ENCODE measurements around the gene EML1.

The EML1 gene, protein sequence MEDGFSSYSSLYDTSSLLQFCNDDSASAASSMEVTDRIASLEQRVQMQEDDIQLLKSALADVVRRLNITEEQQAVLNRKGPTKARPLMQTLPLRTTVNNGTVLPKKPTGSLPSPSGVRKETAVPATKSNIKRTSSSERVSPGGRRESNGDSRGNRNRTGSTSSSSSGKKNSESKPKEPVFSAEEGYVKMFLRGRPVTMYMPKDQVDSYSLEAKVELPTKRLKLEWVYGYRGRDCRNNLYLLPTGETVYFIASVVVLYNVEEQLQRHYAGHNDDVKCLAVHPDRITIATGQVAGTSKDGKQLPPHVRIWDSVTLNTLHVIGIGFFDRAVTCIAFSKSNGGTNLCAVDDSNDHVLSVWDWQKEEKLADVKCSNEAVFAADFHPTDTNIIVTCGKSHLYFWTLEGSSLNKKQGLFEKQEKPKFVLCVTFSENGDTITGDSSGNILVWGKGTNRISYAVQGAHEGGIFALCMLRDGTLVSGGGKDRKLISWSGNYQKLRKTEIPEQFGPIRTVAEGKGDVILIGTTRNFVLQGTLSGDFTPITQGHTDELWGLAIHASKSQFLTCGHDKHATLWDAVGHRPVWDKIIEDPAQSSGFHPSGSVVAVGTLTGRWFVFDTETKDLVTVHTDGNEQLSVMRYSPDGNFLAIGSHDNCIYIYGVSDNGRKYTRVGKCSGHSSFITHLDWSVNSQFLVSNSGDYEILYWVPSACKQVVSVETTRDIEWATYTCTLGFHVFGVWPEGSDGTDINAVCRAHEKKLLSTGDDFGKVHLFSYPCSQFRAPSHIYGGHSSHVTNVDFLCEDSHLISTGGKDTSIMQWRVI

DNA sequence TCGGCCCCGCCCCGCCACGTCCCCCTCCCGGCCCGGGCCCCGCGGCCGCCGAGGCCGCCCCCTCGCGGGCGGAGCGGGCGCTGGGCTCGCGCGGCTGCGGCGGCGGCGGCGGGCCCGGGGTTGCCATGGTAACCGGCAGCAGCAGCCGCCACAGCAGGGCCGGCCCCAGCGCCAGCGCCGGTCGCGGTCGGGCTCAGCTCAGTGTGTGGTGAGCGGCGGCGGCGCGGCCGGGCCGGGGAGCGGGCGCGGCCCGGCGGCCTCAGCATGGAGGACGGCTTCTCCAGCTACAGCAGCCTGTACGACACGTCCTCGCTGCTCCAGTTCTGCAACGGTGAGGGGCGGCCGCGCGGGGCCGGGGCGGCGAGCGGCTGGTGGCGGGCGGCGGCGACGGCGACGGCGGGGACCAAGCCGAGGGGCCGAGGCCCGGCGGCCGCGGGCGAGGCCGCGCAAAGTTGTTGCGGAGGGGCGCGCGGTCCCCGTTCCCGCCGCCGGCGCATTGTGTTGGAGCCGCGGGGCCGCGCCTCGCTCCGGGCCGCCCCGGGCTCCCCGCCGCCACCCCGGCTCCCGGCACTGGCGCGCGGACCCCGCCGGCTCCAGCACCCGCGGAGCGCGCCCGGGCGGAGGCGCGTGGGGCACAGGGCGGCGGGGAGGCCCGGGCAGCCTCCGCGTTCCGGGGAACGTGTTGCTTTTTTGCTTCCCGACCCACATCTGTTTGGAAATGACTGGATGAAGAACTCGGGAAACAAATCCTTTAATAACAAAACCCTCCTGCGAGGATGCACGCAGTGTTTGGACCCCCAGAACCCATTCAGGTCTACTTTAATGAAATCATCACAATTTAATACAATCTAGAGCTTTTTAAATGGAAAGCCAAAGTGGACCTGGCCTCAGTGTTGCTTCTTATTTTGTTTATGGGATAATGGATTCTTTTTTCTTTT, at the start of gene EML1:
EML1 (plus strand) TSS at position 201 of the 938 bp plus-strand sequence; CDS start at position 265, 64 bp downstream.
- DNase-seq (ENCODE audit: low read depth, low spot score) = peak; percentile 67

DNA sequence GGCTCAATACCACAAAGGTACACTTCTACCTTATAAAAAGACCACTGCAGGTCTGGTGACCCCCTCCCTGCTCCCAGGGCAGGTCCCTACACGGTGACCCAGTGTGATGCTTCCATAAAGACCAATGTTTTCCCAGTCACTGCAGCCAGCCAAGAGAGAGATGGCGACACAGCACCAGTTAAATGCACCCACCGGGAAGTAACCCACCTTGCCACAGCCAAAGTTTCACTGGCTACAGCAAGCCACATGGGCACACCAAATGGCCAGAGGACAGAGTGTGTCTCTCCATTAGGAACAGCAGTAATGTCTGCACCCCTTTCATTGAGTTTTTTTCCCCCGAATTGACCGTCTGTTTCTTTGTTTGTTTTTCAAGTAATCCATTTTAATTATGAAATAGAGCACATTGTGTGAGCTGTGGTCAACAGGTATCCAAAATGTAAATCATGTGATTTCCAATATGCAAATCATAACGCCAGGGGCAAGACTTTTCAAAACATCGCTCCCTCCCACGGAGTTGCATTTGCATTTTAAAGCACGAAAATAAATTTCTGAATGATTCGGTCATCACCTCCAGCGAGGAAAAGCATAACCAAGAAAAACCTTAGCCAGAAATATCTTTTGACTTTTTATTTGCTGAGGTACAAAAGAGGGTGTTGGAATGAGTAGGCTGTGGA, 48.9 kb upstream of the EML1 start:
- DNase-seq (ENCODE audit: low read depth, low spot score) = peak; percentile 61

DNA sequence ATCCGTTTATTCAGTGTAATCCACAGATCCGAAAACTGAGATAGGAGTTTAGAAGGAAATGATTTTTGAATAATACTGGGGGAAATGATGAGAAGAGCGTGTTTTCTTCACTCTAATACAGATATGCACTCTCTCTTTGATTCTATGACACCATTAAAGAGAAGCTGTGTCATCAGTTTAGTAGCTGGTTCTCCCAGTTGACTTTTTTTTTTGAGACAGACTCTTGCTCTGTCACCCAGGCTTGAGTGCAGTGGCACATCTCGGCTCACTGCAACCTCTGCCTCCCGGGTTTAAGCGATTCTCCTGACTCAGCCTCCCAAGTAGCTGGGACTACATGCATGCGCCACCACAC, 48.4 kb upstream of the EML1 start:
- DNase-seq (ENCODE audit: low read depth, low spot score) = no peak

DNA sequence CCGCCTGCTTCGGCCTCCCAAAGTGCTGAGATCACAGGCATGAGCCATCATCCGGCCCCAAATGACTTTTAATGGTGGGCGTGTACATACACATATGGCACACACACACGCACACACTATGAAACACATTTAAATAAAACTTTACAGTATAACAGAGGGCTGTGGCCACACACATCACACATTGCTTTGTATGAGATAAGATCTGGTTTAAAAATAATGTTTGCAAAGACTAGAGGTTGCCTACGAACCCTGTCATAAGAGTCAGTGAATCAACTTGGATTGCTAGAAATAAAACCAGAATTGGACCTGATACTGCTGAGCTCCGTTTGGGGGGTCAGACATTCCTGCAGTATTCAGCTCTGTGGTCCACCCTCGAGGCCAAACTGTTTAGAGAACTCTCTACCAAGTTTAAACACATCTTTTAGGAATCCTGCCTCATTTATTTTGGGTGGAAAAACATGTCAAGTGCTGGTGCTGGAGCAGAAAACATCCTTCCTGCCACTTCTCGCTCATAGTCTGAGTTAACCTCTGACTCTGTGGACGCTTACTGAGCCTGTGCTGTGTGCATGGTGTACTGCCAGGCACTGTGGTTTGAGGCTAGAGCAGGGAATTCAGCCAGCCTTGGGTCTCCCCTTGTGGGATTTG, 47.8 kb upstream of the EML1 start:
- DNase-seq (ENCODE audit: low read depth, low spot score) = no peak

DNA sequence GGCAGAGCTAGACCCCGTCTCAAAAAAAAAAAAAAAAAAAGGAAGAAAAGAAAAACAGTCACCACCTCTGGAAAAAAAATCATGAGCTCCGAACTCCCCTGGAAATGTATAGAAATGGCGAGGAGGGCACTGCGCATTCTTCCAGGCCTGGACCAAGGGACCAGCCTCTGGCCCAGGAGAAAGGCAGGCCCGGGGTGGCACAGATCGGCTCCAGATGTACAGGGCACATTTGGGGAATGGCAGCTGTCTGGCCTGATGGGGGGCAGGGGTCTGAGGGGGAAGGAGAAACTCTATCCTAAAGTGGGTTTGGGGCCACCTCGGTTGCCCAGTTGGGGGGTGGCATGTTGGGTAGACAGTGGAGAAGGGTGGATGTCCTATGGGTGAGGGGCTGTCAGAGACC, 46.0 kb upstream of the EML1 start:
- no peak for DNase-seq (ENCODE audit: low read depth, low spot score)

DNA sequence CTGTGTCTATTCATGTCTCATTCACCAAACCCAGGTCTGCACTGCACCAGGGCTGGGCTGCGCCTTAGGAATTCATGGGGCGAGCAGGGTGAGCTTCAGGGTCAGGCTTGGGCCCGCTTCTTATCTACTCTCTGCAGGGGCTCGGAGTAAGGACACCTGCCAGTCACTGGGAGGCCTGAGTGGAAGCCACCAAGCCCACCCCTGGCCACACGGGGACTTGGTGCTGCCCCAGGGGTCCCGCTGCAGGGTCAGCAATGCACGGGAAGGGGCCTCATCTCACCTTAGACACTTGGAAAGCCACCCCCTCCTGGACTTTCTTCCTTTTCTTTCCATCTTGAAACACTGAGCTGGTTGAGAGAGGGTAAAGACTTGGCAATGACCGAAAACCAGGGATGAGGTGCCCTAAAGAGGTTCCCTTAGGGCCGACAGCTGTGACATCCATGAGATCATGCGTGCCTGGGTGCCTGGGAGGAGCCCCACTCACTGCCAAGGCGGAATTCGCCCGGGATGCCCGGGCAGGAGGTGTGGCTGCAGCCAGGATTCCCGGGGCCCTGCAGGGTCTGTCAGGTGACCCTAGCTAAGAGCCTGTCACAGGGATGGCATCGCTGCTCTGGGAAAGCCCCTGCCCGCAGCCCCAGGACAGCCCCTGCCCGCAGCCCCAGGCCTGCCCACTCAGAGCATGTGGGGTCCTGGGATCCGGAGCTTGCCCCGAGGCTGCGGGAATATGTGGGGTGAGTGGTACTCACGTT, 45.5 kb upstream of the EML1 start:
- no peak for DNase-seq (ENCODE audit: low read depth, low spot score)

DNA sequence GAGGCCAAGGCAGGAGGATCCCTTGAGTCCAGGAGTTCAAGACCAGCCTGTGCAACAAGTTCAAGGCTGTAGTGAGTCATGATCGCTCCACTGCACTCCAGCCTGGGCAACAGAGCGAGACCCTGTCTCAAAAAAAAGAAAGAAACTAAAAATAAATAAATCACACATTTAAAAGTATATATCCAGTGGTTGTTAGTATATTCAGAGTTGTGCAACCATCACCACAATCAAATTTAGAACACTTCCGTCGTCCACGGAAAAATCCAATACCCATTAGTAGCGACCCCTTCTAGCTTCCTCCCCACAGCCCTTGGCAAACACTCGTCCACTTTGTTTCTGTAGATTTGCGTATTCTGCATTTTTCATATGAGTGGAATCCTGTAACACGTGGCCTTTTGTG, 44.7 kb upstream of the EML1 start:
- no peak for DNase-seq (ENCODE audit: low read depth, low spot score)

DNA sequence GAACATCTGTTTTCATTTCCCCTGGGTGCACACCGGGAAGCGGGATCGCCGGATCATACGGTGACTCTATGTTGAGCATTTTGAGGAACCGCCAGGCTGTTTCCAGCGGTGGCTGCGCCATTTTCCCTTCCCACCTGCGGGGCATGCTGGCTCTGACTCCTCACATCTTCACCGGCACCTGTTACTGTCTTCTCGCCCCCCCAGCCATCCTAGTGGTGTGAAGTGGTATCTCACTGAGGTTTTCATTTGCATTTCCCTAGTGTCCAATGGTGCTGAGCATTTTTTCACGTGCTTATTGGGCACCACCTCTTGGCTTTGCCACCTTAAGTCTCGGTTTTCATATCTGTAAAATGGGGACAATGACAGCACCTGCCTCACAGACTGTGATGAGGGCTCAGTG, 44.1 kb upstream of the EML1 start:
- no peak for DNase-seq (ENCODE audit: low read depth, low spot score)

DNA sequence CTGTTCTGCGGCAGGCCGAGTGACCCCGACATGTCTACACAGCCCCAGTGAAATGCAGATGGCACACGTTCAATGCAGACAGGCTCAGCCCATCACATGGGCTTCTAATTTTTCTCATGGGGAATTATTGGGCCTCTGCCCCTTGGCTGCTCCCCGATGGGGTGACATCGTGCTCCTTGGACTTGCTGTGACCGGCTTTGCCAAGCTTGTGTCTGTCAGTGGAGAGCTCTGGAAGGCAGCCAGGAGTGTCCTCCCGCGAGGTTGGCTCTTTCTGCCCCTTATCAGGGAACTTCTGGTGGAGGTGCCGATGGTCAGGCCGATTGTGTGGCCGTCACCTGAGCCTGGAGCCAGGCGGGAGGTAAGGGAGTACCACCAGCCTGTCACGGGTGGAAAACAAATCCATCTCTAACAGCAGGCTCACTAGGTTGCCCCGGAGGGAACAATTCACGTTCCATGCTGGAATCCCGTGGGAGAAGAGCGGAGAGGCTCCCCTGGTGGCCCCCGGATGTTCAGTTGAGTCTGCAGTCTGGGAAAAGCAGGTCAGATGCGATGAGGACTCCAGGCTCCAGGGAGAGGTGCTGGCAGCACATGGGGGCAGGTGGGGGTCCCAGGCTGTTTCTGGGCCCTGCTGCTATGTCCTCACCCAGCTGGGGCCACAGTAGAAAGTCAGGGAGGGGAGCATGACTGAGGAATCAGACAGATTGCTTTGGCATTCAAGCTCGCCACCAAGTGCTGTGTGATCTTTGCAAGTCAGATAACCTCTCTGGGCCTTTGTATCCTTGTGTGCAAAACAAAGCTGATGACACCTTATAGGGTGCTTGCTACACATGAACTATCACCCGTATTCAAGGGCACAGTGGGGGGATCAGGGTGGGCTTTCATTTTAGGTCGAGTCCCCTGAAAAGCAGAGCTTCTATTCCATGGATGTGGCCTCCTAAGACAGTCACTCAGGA, 43.2 kb upstream of the EML1 start:
- no peak for DNase-seq (ENCODE audit: low read depth, low spot score)

DNA sequence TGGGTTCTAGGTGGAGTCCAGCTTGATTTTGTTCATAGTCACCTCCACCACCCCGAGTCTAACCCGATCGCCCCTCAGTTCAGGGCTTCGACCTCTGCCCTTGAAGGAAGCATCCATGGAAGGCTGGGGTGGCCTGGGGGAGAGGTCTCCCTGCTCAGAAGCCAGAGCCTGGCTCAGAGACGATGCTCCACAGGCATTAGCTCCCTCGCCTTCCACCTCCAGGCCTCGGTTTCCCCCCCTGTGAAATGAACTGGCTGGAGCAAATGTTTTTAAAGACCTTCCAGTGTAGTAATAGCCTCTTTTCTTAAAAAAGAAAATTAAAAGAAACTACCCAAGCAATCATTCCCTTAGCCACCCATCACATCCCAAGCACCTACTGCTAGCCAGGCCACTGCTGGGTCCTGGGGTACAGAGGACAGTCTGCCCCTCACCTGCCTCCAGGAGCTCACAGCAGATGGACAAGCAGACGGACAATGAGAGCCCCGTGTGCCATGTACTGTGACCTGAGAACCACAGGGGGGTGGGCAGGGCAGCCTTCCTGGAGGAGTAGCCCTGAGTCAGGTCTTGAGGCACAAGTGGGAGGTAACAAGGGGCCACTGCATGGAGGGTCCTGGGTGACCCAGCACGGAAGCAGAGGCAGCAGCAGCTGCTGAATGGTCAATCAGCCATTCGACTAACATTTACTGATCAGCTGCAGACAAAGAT, 42.3 kb upstream of the EML1 start:
- no peak for DNase-seq (ENCODE audit: low read depth, low spot score)

DNA sequence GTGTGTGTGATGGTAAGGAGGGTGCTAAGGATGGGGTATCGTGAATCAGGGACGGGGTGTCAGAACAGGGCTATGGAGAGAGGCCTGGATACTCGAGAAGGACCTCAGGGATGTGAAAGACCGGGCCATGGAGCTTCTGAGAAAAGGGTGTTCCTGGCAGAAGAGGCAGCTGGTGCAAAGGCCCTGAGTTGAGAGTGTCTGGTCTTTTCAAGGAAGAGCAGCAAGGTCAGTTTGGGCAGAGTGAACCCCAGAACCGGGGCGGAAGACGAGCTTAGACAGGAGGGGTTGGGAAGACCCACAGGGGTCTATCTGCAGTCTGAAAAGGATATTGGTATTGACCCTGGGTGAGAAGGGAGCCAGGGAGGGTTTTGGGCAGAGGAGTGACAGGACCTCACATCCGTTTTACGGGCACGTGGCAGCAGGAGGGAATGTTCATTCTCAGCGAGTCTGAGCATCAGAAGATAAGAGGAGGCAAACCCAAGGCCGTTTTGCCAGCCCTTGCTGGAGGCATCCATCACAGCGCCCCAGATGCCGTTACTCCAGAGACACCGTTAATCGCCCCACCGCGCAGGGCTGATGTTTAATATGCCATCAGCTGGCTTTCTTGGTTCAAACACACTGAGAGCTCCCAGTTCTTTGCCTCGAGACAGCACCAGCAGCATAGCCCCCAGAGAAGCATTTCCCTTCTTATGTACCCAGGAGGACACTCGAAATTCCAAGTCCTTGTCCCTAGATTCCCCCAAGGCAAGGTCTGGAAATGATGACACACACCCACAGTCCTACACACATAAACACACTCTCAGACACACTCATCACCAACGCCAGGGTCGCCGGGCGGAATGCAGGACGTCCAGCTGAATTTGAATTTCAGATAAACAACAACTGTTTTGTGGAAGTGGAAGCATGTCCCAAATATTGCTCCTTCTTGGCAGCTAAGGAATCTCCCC, 41.4 kb upstream of the EML1 start:
- peak; percentile 47 for DNase-seq (ENCODE audit: low read depth, low spot score)

DNA sequence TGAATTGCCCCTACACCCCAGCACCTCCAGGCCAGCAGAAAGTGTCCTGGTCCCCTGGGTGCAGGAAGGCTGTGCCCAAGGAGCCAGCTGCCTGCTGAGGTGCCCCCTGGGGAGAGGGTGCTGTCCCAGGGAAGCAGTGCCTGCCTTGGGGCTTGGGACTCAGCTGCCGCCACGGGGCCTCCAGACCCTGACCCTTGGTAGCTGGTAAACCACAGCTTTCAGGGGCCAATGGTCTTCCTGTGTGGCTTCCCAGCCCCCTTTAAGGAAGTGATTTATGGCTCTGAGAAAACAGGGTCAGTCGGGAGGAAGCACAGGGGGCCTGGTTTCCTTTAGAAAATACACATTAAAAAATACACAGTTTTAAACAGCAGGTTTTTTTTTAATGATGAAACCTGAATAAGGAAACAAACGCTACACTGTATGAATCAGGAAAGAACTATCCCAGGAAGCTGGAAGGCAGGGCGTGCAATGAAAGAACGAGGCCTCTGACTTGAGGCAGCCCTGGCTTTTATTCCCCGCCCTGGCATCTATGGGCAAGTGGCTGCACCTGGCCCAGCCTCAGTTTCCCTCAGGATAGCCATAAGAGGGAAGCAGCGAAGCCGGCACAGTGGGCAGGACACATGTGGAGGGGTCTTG, 40.6 kb upstream of the EML1 start:
- peak; percentile 39 for DNase-seq (ENCODE audit: low read depth, low spot score)

DNA sequence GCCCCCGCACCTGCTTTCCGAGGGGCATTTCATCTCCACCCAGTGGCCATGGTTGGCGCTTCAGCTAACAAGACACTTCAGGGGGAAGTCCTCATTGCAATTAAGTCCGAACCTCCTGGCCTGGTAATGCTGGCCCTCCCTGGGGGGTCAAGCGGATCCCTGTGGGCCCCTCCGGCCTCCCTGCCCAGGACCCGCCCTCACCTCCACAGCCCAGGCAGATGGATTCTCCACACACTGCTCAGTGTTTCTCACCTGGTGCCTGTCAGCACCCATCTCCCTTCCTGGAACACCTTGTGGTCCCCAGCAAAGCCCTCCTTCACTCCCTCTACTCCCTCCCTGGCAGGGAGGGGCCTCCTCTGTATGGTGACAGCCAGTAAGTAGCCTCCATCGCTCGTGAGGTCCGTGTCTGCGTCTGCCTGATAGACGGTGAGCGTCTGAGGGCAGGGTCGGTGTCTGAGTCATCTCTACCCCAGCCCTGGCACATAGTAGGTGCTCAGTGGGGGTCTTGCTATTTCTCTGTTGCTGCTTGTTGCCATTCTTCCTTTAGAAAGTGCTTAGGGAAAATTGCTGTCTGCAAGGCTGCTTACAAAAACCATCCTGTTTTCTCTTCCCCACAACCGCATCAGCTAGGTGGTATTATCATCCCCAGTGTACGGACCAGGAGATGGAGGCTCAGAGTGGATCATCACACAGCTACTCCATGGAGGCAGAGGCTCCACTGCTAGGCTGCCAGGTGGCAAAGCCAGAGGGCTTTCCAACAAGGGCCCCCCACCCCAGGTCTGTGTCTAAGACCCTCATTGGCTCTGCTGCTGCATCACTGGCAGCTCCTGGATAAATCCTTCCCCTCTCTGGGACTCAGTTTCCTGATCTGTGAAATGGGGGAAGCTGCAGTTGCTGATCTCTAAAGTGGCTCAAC, 39.7 kb upstream of the EML1 start:
- DNase-seq (ENCODE audit: low read depth, low spot score) = peak; percentile 40

DNA sequence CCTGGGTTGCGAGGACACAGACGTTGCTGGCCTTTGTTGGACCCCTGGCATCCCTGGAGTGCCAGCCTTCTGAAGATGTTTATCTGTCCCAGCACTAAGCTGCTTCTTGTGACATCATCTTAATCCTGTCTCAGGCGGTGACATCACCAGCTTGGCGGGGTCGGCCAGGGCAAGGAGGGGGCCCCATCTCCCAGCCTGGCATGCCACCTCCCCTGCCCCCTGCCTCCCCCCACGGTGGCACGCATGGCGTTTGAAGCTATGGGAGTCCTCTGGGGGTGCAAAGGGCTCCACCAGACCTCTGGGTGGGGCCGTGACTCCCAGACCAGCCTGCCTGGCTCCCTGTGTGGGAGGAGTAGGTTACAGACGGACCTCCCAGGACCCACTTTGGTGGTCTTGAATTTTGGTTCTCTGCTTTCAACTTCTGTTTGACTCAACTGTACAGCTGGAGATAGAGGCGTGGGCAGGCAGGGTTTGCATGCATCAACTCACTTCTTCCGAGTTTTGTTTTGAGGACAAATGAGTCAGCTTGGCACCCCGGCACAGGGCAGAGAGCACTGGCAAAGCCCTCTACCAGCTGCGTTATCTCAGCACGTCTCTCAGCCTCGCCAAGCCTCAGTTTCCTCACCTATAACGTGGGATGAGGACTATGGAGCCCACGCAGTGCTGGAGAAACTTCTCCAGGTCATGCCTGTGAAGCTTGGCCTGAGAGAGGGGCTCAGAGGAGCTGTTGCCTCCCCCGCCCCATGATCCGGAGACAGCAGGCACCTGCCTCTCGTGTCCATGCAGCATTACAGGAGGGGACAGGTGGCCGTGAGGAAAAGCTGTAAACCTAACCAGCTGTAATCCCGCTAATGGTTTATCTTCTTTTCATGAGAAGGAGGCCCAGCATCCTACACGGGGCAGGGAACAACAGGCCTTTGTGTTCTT, 38.8 kb upstream of the EML1 start:
- DNase-seq (ENCODE audit: low read depth, low spot score) = no peak

DNA sequence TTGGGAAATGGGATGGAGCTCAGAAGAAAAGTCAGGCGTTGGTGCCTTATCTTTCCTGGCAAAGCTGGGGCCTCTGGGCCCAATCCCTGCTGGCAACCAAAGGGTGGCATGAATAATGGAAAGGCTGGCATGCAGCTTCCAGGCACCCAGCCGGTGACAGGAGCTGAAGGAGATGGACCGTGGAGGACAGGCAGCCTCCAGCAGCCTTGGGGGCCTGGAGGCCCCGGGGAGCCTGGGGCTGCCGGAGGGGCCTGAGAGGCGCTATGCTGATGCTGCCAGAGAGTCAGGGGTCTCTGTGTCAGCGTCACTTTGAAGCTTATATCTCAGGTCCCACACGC, 38.2 kb upstream of the EML1 start:
- no peak for DNase-seq (ENCODE audit: low read depth, low spot score)

Measured in ELF-1 (cell line).